22Rv1 (cell line): ENCODE data around the gene ALX4.

Experiments used
- H3K27ac ChIP-seq: fragments of 450-650 bp; 2 replicates; pipeline ENCODE4 v1.5.1; 2017
- CTCF ChIP-seq: fragments of 450-650 bp; IDR thresholded peaks from 2 replicates; pipeline ENCODE4 v1.5.1; 2017; ENCODE audit warnings: mild to moderate bottlenecking
- ZFX ChIP-seq: fragments of 450-650 bp; IDR thresholded peaks from 2 replicates; pipeline ENCODE4 v1.6.1; 2017; ENCODE audit warnings: antibody characterized with exemption, borderline replicate concordance

The ALX4 gene

GRCh38 chr11:44226945-44227344 lies 83.0 kb downstream of the ALX4 start:
- TF ChIP-seq ZFX (no peak), CTCF (no peak)

GRCh38 chr11:44226490-44226889 lies 83.4 kb downstream of the ALX4 start:
- H3K27ac ChIP-seq: no peak overlapping the region
- TF ChIP-seq CTCF: no peak

More at GRCh38 chr11:44226945-44227344, 83.0 kb downstream of the ALX4 start:
- no peak overlapping the region for H3K27ac ChIP-seq

- TF ChIP-seq ZFX: no peak
- TF ChIP-seq CTCF: no peak
- no peak overlapping the region for H3K27ac ChIP-seq
These were observed 85.0 kb downstream of the ALX4 start for GRCh38 chr11:44224867-44225501.

- TF ChIP-seq CTCF (no peak), ZFX (no peak)
- no peak overlapping the region for H3K27ac ChIP-seq
These were observed 86.7 kb downstream of the ALX4 start for GRCh38 chr11:44223238-44223637.

GRCh38 chr11:44221992-44222391 lies 87.9 kb downstream of the ALX4 start:
- TF ChIP-seq CTCF: no peak
- no peak for TF ChIP-seq ZFX
- no peak overlapping the region for H3K27ac ChIP-seq

- H3K27ac ChIP-seq: no peak overlapping the region
- TF ChIP-seq ZFX (no peak), CTCF (no peak)
These were observed 88.5 kb downstream of the ALX4 start for GRCh38 chr11:44221456-44221855.

- H3K27ac ChIP-seq: no peak overlapping the region
- no peak for TF ChIP-seq CTCF
- no peak for TF ChIP-seq ZFX
These were observed 89.8 kb downstream of the ALX4 start for GRCh38 chr11:44219830-44220796.
